DND-41 (cell line): Measurements from ENCODE around the gene KRAS.

Experiments
- CTCF ChIP-seq: IDR thresholded peaks from 2 replicates; pipeline ENCODE4 v1.5.1; 2012; ENCODE audit warnings: borderline replicate concordance, low read length, moderate library complexity, mild to moderate bottlenecking; ENCODE audit not compliant: poor library complexity, severe bottlenecking; ENCODE audit errors: extremely low read depth
- EZH2 ChIP-seq: IDR thresholded peaks from 3 replicates; pipeline ENCODE4 v1.6.1; 2012; ENCODE audit warnings: borderline replicate concordance, low read depth, mild to moderate bottlenecking, moderate library complexity, low read length, inconsistent platforms; ENCODE audit not compliant: severe bottlenecking

GRCh38 chr12:25253371-25254068, 2.8 kb upstream of the KRAS start:
- TF ChIP-seq CTCF = no peak
- TF ChIP-seq EZH2 = no peak
